Thoracic aorta (tissue), 2 donors: ENCODE results near the gene KIF6. TPM values are rescaled to one million over a fixed set of nuclear protein-coding genes. Genes with fewer than 3 reads are reported as not detected.

ENCODE experiments used
- ATAC-seq: fragments of 150-250 bp; one replicate; pipeline ENCODE4 v1.8.0; 2017; ENCODE audit warnings: low read depth; ENCODE audit not compliant: insufficient number of reproducible peaks, low FRiP score
- DNase-seq: peaks from one replicate; pipeline ENCODE4 v3.0.0-alpha.2; 2020; ENCODE audit warnings: low spot score
- H3K27ac ChIP-seq, 2 donors: fragments of 200-600 bp; sonication (generic); 1 replicate in 1 of 2; 2 replicates in 1 of 2; pipeline ENCODE4 v1.5.1; 2016; ENCODE audit warnings: mild to moderate bottlenecking in 2 of 2, moderate library complexity in 2 of 2
- H3K27me3 ChIP-seq: fragments of 200-600 bp; sonication (generic); replicated peaks from 2 replicates; pipeline ENCODE4 v1.6.0; 2016; ENCODE audit warnings: mild to moderate bottlenecking; ENCODE audit not compliant: insufficient read depth
- H3K36me3 ChIP-seq: fragments of 200-600 bp; sonication (generic); one replicate; pipeline ENCODE4 v1.5.1; 2016
- H3K4me1 ChIP-seq, 2 donors: fragments of 200-600 bp; sonication (generic); 1 replicate in 1 of 2; 2 replicates in 1 of 2; pipeline versions ENCODE4 v1.5.1 to v1.6.0; 2016; ENCODE audit warnings: low read depth in 2 of 2, mild to moderate bottlenecking in 1 of 2; ENCODE audit not compliant: control insufficient read depth in 1 of 2
- H3K4me3 ChIP-seq: fragments of 200-600 bp; sonication (generic); 2 replicates; pipeline ENCODE4 v1.5.1; 2016; ENCODE audit warnings: mild to moderate bottlenecking
- H3K9me3 ChIP-seq: fragments of 200-600 bp; sonication (generic); 2 replicates; pipeline ENCODE4 v1.5.1; 2016
- total RNA-seq, 2 donors: library from RNA; depleted of rRNA; stranded (reverse); fragments of >200 nt; gene quantifications; one replicate each; pipeline versions ENCODE4 v1.1.0 to v1.2.3, GENCODE V29; 2016
- TF ChIP-seq, protein P1 (sequence below): fragments of 200-600 bp; sonication (generic); IDR thresholded peaks from one replicate; pipeline ENCODE4 v1.5.1; 2019; ENCODE audit warnings: antibody characterized with exemption

The KIF6 gene
- total RNA-seq, 2 donors from 2014 or later, result not detected

- Histone ChIP-seq H3K36me3 (no peaks in the 10 kb centered on the region), H3K4me3 (no peak overlapping the region), H3K9me3 (no peaks in the 10 kb centered on the region), H3K27ac (no peak overlapping the region), H3K27me3 (no peaks in the 10 kb centered on the region), H3K4me1 (peaks cover 12 to 18% of the 10 kb centered on the region in 2 donors)
- DNase-seq (no peak), ATAC-seq (no peak)
- TF ChIP-seq, protein P1, sequence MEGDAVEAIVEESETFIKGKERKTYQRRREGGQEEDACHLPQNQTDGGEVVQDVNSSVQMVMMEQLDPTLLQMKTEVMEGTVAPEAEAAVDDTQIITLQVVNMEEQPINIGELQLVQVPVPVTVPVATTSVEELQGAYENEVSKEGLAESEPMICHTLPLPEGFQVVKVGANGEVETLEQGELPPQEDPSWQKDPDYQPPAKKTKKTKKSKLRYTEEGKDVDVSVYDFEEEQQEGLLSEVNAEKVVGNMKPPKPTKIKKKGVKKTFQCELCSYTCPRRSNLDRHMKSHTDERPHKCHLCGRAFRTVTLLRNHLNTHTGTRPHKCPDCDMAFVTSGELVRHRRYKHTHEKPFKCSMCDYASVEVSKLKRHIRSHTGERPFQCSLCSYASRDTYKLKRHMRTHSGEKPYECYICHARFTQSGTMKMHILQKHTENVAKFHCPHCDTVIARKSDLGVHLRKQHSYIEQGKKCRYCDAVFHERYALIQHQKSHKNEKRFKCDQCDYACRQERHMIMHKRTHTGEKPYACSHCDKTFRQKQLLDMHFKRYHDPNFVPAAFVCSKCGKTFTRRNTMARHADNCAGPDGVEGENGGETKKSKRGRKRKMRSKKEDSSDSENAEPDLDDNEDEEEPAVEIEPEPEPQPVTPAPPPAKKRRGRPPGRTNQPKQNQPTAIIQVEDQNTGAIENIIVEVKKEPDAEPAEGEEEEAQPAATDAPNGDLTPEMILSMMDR, result no peak
Measured at GRCh38 chr6:39568896-39569295, 156.3 kb downstream of the KIF6 start.

- H3K27me3 ChIP-seq, result no peaks in the 10 kb centered on the region
- TF ChIP-seq, protein P1, result no peak
- no peaks in the 10 kb centered on the region for H3K9me3 ChIP-seq
- no peaks in the 10 kb centered on the region for H3K36me3 ChIP-seq
- no peak overlapping the region for H3K4me3 ChIP-seq
- ATAC-seq (no peak), DNase-seq (no peak)
- H3K27ac ChIP-seq, result no peak overlapping the region
- peaks cover 12 to 18% of the 10 kb centered on the region in 2 donors for H3K4me1 ChIP-seq
Measured at GRCh38 chr6:39567091-39567490, 158.1 kb downstream of the KIF6 start.

GRCh38 chr6:39566456-39566855 is 158.8 kb downstream of the KIF6 start:
- Histone ChIP-seq H3K27me3 (no peaks in the 10 kb centered on the region), H3K27ac (no peak overlapping the region), H3K4me1 (peaks cover 12 to 18% of the 10 kb centered on the region in 2 donors), H3K9me3 (no peaks in the 10 kb centered on the region), H3K36me3 (no peaks in the 10 kb centered on the region), H3K4me3 (no peak overlapping the region)
- TF ChIP-seq, protein P1, result no peak
- DNase-seq, result no peak
- no peak for ATAC-seq

GRCh38 chr6:39565956-39566355 is 159.3 kb downstream of the KIF6 start:
- Histone ChIP-seq H3K27me3 (no peaks in the 10 kb centered on the region), H3K9me3 (no peaks in the 10 kb centered on the region), H3K36me3 (no peaks in the 10 kb centered on the region), H3K27ac (no peak overlapping the region), H3K4me1 (peaks cover 12 to 18% of the 10 kb centered on the region in 2 donors), H3K4me3 (no peak overlapping the region)
- TF ChIP-seq, protein P1, result no peak
- ATAC-seq (no peak), DNase-seq (no peak)

DNA sequence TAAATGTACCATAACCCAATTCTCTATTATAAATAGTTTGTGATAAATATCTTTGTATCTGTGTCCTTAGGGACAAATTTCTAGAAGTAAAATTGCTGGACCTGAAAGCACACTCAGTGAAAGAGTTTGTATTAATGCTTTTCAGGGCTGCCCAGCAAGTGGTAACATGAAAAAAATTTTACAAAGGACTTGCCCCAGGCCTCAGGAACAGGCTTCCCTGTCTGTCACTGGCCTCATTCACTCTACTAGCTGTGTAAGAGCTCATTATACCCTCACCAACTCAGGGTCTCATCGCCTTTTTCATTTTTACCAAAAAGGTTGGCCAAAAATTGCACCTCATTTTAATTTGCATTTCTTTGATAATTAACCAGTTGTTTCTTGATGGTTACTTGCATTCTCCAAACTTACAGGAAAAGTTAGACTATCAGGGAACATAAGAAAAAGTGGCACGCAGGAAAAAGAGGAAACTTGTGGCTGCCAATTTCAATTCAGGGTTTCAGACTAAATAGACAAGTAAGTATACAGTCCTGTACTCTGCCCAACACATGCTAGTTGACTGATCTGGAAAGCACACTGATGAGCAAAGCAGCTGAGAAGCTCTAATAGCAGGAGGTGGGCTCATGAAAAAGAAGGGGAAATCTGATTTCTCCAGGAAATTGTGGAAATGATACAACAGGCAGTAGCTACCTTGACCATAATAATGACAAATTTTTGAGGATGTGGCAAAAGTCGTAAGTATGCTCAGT is 161.5 kb downstream of the KIF6 start:
- peaks cover 12 to 18% of the 10 kb centered on the region in 2 donors for H3K4me1 ChIP-seq
- H3K4me3 ChIP-seq, result no peak overlapping the region
- ATAC-seq (no peak), DNase-seq (no peak)
- TF ChIP-seq, protein P1, result no peak
- no peak overlapping the region for H3K27ac ChIP-seq
- no peaks in the 10 kb centered on the region for H3K27me3 ChIP-seq
- H3K36me3 ChIP-seq, result no peaks in the 10 kb centered on the region
- no peaks in the 10 kb centered on the region for H3K9me3 ChIP-seq
